B cell (primary cell): Measurements from ENCODE around the gene NBAS.

Experiments
- EZH2 ChIP-seq: IDR thresholded peaks from 2 replicates; pipeline ENCODE4 v1.6.1; 2012; ENCODE audit warnings: borderline replicate concordance, low read depth, mild to moderate bottlenecking, moderate library complexity, low read length; ENCODE audit not compliant: insufficient read depth, poor library complexity, severe bottlenecking
- TF ChIP-seq, protein P1 (sequence below): fragments of 200-600 bp; IDR thresholded peaks from one replicate; pipeline ENCODE4 v1.8.0; 2022; ENCODE audit warnings: antibody characterized with exemption, mild to moderate bottlenecking

DNA sequence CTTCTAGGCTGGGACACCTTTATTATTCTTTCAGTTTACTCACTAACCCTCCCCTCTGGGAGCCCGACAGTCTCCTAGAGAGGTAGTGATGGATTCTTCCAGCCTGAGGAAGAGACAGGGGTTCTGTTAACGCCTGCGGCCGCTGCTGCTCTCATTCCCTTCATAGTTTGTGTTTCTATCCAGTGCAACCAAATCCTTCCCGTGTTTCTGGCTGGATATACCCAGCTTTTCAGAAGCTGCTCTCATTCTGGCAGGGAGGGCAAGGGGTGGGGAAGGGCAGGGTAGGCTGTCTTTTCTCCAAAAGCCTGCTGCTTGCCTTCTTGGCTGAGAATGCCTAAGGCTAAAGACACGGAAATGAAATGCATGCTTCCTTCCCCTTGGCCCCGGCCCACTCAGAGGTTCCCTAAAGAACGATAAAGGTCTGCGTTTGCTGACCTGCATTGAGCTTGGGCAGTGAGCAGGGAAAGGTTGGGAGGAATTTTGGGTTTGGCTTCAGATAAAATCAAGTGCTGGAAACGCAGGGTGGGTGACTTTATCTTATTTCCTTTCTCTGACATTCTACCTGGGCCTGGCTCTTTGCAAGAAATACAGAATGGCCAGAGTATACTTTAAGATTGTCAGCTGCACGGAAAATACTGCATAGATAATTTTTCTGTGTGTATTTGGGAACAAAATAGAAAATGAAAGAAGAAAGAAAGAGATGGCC is 390.9 kb downstream of the NBAS start:
- TF ChIP-seq, protein P1, sequence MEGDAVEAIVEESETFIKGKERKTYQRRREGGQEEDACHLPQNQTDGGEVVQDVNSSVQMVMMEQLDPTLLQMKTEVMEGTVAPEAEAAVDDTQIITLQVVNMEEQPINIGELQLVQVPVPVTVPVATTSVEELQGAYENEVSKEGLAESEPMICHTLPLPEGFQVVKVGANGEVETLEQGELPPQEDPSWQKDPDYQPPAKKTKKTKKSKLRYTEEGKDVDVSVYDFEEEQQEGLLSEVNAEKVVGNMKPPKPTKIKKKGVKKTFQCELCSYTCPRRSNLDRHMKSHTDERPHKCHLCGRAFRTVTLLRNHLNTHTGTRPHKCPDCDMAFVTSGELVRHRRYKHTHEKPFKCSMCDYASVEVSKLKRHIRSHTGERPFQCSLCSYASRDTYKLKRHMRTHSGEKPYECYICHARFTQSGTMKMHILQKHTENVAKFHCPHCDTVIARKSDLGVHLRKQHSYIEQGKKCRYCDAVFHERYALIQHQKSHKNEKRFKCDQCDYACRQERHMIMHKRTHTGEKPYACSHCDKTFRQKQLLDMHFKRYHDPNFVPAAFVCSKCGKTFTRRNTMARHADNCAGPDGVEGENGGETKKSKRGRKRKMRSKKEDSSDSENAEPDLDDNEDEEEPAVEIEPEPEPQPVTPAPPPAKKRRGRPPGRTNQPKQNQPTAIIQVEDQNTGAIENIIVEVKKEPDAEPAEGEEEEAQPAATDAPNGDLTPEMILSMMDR: no peak
- no peak for TF ChIP-seq EZH2
